Measurements from ENCODE around the gene PCDHB12.
"Not testable (repeated sequence)": the region's sequence is repeated elsewhere in the genome, so short reads cannot be mapped to it uniquely, and the experiment has no call there.

PCDHB12 gene

GRCh38 chr5:141208478-141208877 lies at the start of gene PCDHB12:
Gene PCDHB12, plus strand, starts transcription at chr5:141208719. Its CDS starts 189 bp downstream, at chr5:141208908.
- DNase-seq = no peak

- DNase-seq = no peak
These were observed 35.9 kb upstream of the PCDHB12 start, which contains the start of gene PCDHB7 for GRCh38 chr5:141172381-141173204. Gene PCDHB7, plus strand, starts transcription at chr5:141172644. Its CDS starts 192 bp downstream, at chr5:141172836.

- not testable (repeated sequence) for DNase-seq
These were observed 34.0 kb upstream of the PCDHB12 start for GRCh38 chr5:141174291-141175104.

DNA sequence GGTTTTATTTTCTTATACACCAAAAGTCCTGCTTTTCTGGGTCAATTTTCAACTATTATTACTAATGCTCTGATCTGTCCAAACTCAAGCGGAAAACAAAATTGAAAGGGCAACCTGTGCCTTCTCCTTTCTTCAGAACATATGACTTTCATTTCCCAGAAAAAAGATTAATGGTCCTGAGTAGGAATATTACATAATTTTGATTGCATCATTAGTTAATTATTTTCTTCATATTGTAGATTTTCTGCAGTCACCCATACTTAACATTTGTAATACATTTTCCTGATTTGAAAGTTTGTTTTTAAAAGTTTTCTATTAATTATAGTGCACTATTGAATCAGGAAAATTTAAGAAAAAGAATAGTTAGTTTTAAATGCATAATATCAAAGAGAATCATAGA lies 32.6 kb upstream of the PCDHB12 start:
- no peak for DNase-seq

DNA sequence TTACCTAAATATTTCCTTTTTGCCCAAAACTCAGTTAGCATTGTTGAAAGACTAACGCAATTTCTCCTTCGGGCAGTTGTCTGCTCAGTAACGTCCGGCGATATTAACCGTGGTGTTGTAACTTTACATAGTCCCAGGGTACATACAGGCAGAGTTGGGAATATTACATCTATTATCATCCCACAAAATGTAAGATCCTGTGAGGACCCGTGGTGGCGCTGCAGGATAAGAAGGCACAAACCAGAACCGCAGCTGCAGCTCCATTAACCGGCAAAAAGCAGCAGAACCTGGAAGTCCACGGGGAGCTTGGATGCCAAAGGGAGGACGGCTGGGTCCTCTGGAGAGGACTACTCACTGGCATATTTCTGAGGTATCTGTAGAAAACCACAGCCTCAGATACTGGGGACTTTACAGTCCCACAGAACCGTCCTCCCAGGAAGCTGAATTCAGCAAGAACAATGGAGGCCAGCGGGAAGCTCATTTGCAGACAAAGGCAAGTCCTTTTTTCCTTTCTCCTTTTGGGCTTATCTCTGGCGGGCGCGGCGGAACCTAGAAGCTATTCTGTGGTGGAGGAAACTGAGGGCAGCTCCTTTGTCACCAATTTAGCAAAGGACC lies 30.8 kb upstream of the PCDHB12 start, which contains the start of gene PCDHB8:
PCDHB8 (plus strand) TSS at position 214 of the 615 bp plus-strand sequence; CDS start at position 459, 245 bp downstream.
- DNase-seq = not testable (repeated sequence)

GRCh38 chr5:141179371-141179770 lies 29.1 kb upstream of the PCDHB12 start:
- DNase-seq = not testable (repeated sequence)

GRCh38 chr5:141179876-141180275 lies 28.6 kb upstream of the PCDHB12 start:
- not testable (repeated sequence) for DNase-seq

DNA sequence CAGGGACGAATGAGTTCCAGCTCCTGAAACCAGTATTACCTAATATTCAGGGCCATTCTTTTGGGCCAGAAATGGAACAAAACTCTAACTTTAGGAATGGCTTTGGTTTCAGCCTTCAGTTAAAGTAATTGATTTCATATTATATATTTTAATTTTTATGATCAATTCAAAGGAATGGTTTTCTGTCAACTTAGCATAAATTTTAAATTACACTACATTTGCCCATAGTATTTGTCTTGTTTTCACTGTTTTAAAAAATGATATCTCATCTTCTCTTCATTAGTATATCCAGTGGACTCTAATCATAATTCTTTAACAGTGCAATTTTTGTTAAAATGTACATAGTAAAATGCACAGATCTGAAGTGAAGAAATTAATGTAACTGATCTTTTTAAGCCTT lies 28.2 kb upstream of the PCDHB12 start:
- no peak for DNase-seq

GRCh38 chr5:141182248-141182647 lies 26.3 kb upstream of the PCDHB12 start, which contains the start of gene PCDHB16:
Gene PCDHB16, plus strand, starts transcription at chr5:141182387. Its CDS starts 173 bp downstream, at chr5:141182560.
- DNase-seq = no peak

GRCh38 chr5:141184117-141184855 lies 24.2 kb upstream of the PCDHB12 start:
- not testable (repeated sequence) for DNase-seq

- DNase-seq = no peak
These were observed 21.5 kb upstream of the PCDHB12 start, which contains the start of gene PCDHB9 for GRCh38 chr5:141186897-141187512. Gene PCDHB9, plus strand, starts transcription at chr5:141187161. Its CDS starts 158 bp downstream, at chr5:141187319.

DNA sequence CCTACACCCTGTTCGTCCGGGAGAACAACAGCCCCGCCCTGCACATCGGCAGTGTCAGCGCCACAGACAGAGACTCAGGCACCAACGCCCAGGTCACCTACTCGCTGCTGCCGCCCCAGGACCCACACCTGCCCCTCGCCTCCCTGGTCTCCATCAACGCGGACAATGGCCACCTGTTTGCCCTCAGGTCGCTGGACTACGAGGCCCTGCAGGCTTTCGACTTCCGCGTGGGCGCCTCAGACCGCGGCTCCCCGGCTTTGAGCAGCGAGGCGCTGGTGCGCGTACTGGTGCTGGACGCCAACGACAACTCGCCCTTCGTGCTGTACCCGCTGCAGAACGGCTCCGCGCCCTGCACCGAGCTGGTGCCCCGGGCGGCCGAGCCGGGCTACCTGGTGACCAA lies 19.8 kb upstream of the PCDHB12 start:
- DNase-seq = not testable (repeated sequence)

- DNase-seq = not testable (repeated sequence)
These were observed 19.4 kb upstream of the PCDHB12 start for GRCh38 chr5:141189131-141189530.

GRCh38 chr5:141192110-141192725 lies 16.3 kb upstream of the PCDHB12 start, which contains the start of gene PCDHB10:
Gene PCDHB10, plus strand, starts transcription at chr5:141192353. Its CDS starts 200 bp downstream, at chr5:141192553.
- DNase-seq = no peak

DNA sequence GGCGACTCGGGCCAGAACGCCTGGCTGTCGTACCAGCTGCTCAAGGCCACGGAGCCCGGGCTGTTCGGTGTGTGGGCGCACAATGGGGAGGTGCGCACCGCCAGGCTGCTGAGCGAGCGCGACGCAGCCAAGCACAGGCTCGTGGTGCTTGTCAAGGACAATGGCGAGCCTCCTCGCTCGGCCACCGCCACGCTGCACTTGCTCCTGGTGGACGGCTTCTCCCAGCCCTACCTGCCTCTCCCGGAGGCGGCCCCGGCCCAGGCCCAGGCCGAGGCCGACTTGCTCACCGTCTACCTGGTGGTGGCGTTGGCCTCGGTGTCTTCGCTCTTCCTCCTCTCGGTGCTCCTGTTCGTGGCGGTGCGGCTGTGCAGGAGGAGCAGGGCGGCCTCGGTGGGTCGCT lies 14.2 kb upstream of the PCDHB12 start:
- DNase-seq = not testable (repeated sequence)

DNA sequence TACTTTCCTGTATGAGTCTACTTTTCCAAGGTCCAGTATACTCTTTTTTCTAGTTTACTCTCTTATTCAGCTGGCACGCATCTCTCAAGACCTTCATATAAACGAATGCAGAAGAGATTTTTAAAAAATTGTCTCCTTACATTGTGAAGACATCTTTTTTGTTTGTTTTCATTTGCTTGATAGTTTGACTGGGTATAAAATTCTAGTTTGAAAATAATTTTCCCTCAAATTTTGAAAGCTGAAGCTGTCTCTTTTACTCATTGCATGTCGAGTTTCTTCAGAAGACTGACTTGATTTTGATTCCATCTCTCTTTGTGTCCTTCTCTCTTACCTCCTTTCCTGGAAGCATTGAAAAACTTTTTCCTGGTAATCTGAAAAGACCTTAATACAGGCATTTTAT lies 12.2 kb upstream of the PCDHB12 start:
- no peak for DNase-seq

DNA sequence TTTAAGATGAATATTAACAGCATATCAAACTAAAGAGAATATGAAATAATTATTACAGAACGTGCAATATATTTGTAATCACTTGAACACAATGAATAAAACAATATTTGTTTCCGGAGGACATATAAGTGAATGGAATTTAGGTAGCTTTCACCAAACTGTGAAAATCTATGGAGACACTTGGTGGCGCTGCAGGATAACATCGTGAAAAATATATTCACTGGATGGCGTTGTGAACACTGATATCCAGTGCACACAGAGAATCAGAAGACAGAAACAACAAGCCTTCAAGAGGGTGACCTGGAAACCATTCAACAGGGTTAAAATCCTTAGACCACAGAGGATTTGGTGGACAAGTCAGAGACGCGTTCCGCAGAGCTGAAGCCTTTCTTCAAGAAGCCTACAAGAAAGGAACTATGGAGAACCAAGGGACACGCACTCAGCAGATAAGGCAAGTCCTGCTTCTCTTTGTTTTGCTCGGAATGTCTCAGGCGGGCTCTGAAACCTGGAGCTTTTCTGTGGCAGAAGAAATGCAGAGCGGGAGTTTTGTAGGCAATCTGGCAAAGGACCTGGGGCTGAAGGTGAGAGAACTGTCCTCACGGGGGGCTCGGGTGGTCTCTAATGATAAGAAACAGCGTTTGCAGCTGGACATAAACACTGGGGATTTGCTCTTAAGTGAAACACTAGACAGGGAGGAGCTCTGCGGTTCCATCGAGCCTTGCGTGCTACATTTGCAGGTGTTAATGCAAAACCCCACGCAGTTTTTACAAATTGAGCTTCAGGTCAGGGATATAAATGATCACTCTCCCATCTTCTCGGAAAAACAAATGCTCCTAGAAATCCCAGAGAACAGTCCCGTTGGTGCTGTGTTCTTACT lies 8.9 kb upstream of the PCDHB12 start, which contains the start of gene PCDHB11:
PCDHB11 (plus strand) TSS at position 269 of the 877 bp plus-strand sequence; CDS start at position 417, 148 bp downstream.
- DNase-seq = no peak

DNA sequence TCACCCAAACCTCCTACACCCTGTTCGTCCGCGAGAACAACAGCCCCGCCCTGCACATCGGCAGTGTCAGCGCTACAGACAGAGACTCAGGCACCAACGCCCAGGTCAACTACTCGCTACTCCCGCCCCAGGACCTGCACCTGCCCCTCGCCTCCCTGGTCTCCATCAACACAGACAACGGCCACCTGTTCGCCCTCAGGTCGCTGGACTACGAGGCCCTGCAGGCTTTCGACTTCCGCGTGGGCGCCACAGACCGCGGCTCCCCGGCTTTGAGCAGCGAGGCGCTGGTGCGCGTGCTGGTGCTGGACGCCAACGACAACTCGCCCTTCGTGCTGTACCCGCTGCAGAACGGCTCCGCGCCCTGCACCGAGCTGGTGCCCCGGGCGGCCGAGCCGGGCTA lies 7.4 kb upstream of the PCDHB12 start:
- DNase-seq = not testable (repeated sequence)

DNA sequence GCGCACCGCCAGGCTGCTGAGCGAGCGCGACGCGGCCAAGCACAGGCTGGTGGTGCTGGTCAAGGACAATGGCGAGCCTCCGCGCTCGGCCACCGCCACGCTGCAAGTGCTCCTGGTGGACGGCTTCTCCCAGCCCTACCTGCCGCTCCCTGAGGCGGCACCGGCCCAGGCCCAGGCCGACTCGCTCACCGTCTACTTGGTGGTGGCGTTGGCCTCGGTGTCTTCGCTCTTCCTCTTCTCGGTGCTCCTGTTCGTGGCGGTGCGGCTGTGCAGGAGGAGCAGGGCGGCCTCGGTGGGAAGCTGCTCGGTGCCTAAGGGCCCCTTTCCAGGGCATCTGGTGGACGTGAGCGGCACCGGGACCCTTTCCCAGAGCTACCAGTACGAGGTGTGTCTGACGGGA lies 6.9 kb upstream of the PCDHB12 start:
- not testable (repeated sequence) for DNase-seq

DNA sequence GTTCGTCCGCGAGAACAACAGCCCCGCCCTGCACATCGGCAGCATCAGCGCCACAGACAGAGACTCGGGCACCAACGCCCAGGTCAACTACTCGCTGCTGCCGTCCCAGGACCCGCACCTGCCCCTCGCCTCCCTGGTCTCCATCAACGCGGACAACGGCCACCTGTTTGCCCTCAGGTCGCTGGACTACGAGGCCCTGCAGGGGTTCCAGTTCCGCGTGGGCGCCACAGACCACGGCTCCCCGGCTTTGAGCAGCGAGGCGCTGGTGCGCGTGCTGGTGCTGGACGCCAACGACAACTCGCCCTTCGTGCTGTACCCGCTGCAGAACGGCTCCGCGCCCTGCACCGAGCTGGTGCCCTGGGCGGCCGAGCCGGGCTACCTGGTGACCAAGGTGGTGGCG lies 1.8 kb downstream of the PCDHB12 start:
- DNase-seq = not testable (repeated sequence)

Data from activated CD8-positive, alpha-beta memory T cell treated with anti-CD3 and anti-CD28 coated beads, Interleukin-2, amount 50 U/mL, for 4 hours (primary cell).